ENCODE data around the gene MUC6.
"Not testable (repeated sequence)": the region's sequence is repeated elsewhere in the genome, so short reads cannot be mapped to it uniquely, and the experiment has no call there.

Gene MUC6

GRCh38 chr11:987671-988070 is 48.8 kb downstream of the MUC6 start:
- no peak for DNase-seq (ENCODE audit: low read depth)

- DNase-seq (ENCODE audit: low read depth), result no peak
Measured at GRCh38 chr11:986952-987305, 49.6 kb downstream of the MUC6 start.

- no peak for DNase-seq (ENCODE audit: low read depth)
Measured at GRCh38 chr11:986270-986951, 50.1 kb downstream of the MUC6 start.

- DNase-seq (ENCODE audit: low read depth), result no peak
Measured at GRCh38 chr11:985848-986247, 50.7 kb downstream of the MUC6 start.

- DNase-seq (ENCODE audit: low read depth), result no peak
Measured at GRCh38 chr11:985406-985805, 51.1 kb downstream of the MUC6 start.

GRCh38 chr11:984546-984945 is 52.0 kb downstream of the MUC6 start:
- no peak for DNase-seq (ENCODE audit: low read depth)

GRCh38 chr11:981764-982163 is 54.8 kb downstream of the MUC6 start:
- DNase-seq (ENCODE audit: low read depth), result no peak

- DNase-seq (ENCODE audit: low read depth), result no peak
Measured at GRCh38 chr11:980438-981357, 55.8 kb downstream of the MUC6 start.

GRCh38 chr11:978781-979180 is 57.7 kb downstream of the MUC6 start:
- DNase-seq (ENCODE audit: low read depth), result no peak

GRCh38 chr11:977830-978720 is 58.4 kb downstream of the MUC6 start:
- no peak for DNase-seq (ENCODE audit: low read depth)

- DNase-seq (ENCODE audit: low read depth), result no peak
Measured at GRCh38 chr11:976431-977160, 59.9 kb downstream of the MUC6 start.

- no peak for DNase-seq (ENCODE audit: low read depth)
Measured at GRCh38 chr11:975827-976226, 60.7 kb downstream of the MUC6 start.

GRCh38 chr11:975376-975775 is 61.1 kb downstream of the MUC6 start:
- not testable (repeated sequence) for DNase-seq (ENCODE audit: low read depth)

GRCh38 chr11:973237-973636 is 63.3 kb downstream of the MUC6 start:
- DNase-seq (ENCODE audit: low read depth), result no peak

- DNase-seq (ENCODE audit: low read depth), result no peak
Measured at GRCh38 chr11:972523-973211, 63.9 kb downstream of the MUC6 start.

GRCh38 chr11:971731-972365 is 64.7 kb downstream of the MUC6 start:
- no peak for DNase-seq (ENCODE audit: low read depth)

GRCh38 chr11:971092-971690 is 65.3 kb downstream of the MUC6 start:
- DNase-seq (ENCODE audit: low read depth), result no peak

- no peak for DNase-seq (ENCODE audit: low read depth)
Measured at GRCh38 chr11:970319-970871, 66.1 kb downstream of the MUC6 start.

GRCh38 chr11:969651-970205 is 66.8 kb downstream of the MUC6 start:
- DNase-seq (ENCODE audit: low read depth), result no peak

GRCh38 chr11:968822-969221 is 67.7 kb downstream of the MUC6 start:
- DNase-seq (ENCODE audit: low read depth), result no peak
